Kidney epithelial cell (primary cell): Measurements from ENCODE around the gene GPR137B. TPM values are rescaled to one million over a fixed set of nuclear protein-coding genes. Genes with fewer than 3 reads are reported as not detected.

Source experiments
- DNase-seq: peaks from one replicate; pipeline ENCODE4 v3.0.0-alpha.2; 2010; ENCODE audit warnings: low read depth
- H3K27me3 ChIP-seq: 2 replicates; pipeline ENCODE4 v1.6.0; 2011; ENCODE audit warnings: low read length; ENCODE audit not compliant: control insufficient read depth, insufficient read depth
- H3K36me3 ChIP-seq: 2 replicates; pipeline ENCODE4 v1.5.1; 2011; ENCODE audit warnings: low read length; ENCODE audit not compliant: control insufficient read depth, insufficient read depth
- H3K4me3 ChIP-seq: 2 replicates; pipeline ENCODE4 v1.5.1; 2011; ENCODE audit warnings: low read depth, mild to moderate bottlenecking, control low read depth, low read length
- total RNA-seq: library from RNA; depleted of rRNA; stranded (reverse); fragments of >200 nt; gene quantifications from 2 replicates; pipeline ENCODE4 v1.2.3, GENCODE V29; 2015
- TF ChIP-seq, protein P1 (sequence below): IDR thresholded peaks from 2 replicates; pipeline ENCODE4 v1.5.1; 2011; ENCODE audit warnings: mild to moderate bottlenecking, moderate library complexity, low read length, control low read depth, inconsistent platforms; ENCODE audit not compliant: insufficient read depth, poor library complexity, severe bottlenecking

GPR137B gene
- total RNA-seq, 1 donor from 2014 or later: 26.8 TPM

DNA sequence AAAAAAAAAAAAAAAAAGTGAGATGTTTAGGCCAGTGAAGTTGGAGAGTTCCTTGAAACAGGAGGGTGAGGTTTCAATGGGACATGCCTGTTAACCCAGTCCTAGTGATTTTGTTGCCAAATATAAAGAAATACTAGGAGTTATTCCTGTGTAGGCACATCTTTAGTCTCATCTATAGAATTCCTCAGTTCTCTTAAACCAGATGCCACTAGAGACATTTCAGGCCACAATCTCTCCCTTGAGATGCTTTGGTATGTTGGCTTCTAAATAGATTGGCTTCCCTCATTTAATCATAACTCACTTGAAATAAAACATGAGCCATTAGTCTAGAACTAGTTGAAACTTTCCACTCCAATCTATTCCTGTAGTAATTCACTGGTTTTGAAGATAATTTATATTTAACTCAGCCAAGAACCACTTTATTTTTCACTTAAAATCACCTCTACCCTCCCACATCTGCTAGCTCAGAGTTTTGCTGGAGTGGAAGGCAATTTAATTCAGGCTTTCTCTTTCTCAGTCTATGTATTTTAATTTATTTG, 29.8 kb downstream of the GPR137B start:
- H3K27me3 ChIP-seq: no peaks in the 10 kb centered on the region
- no peak for DNase-seq
- TF ChIP-seq, protein P1, sequence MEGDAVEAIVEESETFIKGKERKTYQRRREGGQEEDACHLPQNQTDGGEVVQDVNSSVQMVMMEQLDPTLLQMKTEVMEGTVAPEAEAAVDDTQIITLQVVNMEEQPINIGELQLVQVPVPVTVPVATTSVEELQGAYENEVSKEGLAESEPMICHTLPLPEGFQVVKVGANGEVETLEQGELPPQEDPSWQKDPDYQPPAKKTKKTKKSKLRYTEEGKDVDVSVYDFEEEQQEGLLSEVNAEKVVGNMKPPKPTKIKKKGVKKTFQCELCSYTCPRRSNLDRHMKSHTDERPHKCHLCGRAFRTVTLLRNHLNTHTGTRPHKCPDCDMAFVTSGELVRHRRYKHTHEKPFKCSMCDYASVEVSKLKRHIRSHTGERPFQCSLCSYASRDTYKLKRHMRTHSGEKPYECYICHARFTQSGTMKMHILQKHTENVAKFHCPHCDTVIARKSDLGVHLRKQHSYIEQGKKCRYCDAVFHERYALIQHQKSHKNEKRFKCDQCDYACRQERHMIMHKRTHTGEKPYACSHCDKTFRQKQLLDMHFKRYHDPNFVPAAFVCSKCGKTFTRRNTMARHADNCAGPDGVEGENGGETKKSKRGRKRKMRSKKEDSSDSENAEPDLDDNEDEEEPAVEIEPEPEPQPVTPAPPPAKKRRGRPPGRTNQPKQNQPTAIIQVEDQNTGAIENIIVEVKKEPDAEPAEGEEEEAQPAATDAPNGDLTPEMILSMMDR: no peak
- no peak overlapping the region for H3K4me3 ChIP-seq
- H3K36me3 ChIP-seq: no peaks in the 10 kb centered on the region

DNA sequence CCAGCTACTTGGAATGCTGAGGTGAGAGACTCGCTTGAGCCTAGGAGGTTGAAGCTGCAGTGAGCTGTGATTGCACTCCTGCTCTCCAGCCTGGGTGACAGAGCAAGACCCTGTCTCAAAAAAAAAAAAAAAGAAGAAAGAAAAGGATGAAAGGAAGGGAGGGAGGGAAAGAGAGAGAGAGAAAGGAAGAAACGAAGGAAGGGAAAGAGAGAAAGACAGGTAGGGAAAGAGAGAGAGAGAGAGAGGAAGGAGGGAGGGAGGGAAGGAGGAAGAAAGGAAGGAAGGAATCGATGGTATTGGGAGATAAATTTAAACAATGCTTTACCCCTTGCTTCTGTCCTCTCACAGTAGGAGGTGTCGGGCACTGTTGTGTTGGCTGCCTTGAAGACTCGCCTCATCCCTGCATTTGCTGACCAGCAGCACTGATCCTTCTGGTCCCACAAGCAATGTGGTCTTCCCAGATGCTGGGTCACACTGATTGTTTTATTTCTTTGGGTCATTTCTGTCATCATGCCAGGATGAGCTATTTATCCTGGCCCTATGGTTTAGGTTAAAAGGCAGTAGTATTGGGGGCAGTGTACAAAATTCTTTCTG, 30.9 kb downstream of the GPR137B start:
- Histone ChIP-seq H3K36me3 (no peaks in the 10 kb centered on the region), H3K27me3 (no peaks in the 10 kb centered on the region), H3K4me3 (no peak overlapping the region)
- TF ChIP-seq, protein P1: no peak
- no peak for DNase-seq

DNA sequence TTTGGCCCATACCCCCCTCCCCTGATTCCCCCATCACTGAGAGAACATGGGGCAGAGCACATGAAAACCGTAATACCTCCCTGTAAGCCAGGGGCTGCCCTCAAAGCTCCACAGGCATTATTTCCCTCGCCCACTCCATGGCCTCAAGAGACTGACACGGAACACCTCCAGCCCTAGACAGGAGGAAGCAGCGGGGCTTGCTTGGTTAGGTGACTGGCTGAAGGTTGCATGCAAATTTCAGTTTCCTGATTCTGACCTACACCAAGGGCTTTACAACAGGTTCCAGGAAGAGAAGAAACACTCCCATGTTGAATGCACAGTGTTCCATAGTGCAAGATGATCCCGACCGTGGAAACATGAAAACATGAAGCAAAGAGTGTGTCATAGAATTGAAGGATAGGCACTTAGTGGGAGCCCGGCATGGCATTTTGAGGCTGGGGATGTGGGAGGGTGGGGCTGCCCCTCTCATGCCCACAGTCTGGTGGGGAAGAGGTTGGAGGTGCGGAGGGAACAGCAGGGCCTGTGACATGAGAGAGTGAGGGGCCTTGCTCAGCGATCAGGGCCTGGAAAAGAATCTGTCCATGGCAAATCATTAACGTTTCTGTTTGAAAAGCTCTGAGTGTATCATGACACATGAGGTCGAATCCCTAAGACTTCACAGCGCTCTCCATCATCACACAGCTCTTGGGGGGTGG, 33.5 kb downstream of the GPR137B start:
- Histone ChIP-seq H3K27me3 (no peaks in the 10 kb centered on the region), H3K4me3 (no peak overlapping the region), H3K36me3 (no peaks in the 10 kb centered on the region)
- DNase-seq: no peak
- TF ChIP-seq, protein P1: no peak

DNA sequence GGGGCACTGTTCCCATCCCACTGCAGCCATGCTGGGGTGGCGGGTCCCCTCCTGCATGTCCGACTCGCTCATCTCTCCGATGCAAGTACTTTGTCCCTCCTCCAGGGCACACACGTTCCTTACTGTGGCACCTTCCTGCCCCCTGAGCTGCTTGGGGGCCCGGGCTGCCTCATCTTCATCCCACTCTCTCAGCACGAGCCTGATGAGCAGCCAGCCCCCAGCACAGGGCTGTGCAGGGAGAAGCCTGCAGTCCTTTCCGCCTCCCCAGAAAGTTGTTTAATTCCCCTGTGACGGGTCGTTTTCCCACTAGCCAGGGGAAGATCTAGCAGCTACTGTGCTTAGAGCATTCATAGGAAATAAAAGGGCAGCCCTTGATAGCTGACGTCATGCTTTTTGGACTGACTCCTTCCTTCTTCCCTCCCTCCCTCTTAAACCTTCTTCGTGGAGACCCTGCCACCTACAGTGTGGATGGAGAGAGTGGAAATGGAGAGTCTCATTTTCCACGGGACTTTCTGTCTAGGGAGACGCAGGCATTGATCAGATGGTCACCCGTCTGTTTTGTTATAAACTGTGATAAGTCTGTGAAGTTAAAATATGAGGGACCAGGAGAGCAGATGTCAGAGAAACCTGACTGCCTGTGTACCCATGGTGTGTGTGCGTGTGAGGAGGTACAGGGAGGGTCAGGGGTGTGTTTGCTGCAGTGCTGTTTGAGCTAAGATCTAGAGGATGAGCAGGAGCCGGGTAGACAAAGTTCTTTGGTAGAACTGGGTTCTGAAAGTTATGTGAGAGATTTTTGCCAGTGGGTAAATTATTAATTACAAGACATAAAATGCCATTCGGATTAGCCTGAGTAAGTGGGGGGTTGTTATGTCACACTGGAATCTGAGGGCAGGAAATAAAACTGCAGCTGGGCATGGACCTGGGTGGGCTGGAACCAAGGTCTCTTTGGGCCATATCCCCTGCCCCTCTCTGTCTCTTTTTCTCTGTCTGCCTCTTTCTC, 34.3 kb downstream of the GPR137B start:
- Histone ChIP-seq H3K36me3 (no peaks in the 10 kb centered on the region), H3K27me3 (no peaks in the 10 kb centered on the region), H3K4me3 (no peak overlapping the region)
- DNase-seq: peak; percentile 34
- TF ChIP-seq, protein P1: no peak

DNA sequence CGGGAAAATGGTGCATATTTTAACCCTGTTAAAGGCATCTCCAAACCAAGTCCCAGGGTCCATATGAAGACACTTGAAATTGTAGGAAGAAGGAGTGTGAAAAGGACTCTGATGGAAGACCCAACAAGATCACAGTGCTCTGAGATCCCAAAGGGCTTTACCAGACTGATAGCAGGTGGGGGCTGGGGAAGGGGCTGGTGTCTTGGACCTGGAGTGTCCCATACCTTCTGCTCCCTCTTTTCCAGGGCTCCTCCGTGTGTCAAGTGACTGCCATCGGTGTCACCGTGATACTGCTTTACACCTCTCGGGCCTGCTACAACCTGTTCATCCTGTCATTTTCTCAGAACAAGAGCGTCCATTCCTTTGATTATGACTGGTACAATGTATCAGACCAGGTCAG, 37.3 kb downstream of the GPR137B start:
- Histone ChIP-seq H3K36me3 (no peaks in the 10 kb centered on the region), H3K4me3 (no peak overlapping the region), H3K27me3 (no peaks in the 10 kb centered on the region)
- TF ChIP-seq, protein P1: no peak
- DNase-seq: no peak
